ENCODE measurements around the gene POLR3C.
"Not testable (repeated sequence)": the region's sequence is repeated elsewhere in the genome, so short reads cannot be mapped to it uniquely, and the experiment has no call there.

The POLR3C gene

DNA sequence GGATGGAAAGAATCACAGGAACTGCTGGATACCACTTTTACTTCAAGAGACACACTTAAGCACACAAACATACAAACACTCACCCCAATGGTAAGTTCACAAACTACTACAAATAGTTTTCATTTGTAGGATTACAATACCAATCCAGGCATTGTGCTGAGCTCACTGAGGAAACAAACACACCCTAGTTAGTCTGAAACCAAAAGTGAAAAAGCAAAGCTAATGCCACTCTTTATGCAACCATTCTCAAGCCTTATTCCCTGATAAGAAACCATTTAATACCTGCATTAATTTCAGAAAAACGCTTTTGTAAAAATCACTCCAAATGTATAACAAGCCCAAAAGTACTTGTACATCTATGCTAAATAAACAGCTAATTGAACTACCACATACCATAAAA lies 38.5 kb upstream of the POLR3C start:
- no peak for DNase-seq (ENCODE audit: low read depth)
- H3K4me3 ChIP-seq (ENCODE audit: low read depth, low read length) = no peak overlapping the region
- TF ChIP-seq, protein P1, sequence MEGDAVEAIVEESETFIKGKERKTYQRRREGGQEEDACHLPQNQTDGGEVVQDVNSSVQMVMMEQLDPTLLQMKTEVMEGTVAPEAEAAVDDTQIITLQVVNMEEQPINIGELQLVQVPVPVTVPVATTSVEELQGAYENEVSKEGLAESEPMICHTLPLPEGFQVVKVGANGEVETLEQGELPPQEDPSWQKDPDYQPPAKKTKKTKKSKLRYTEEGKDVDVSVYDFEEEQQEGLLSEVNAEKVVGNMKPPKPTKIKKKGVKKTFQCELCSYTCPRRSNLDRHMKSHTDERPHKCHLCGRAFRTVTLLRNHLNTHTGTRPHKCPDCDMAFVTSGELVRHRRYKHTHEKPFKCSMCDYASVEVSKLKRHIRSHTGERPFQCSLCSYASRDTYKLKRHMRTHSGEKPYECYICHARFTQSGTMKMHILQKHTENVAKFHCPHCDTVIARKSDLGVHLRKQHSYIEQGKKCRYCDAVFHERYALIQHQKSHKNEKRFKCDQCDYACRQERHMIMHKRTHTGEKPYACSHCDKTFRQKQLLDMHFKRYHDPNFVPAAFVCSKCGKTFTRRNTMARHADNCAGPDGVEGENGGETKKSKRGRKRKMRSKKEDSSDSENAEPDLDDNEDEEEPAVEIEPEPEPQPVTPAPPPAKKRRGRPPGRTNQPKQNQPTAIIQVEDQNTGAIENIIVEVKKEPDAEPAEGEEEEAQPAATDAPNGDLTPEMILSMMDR (IDR thresholded peaks at IDR 0.05; ENCODE audit: control insufficient read depth, extremely low read depth, insufficient read depth) = no peak

DNA sequence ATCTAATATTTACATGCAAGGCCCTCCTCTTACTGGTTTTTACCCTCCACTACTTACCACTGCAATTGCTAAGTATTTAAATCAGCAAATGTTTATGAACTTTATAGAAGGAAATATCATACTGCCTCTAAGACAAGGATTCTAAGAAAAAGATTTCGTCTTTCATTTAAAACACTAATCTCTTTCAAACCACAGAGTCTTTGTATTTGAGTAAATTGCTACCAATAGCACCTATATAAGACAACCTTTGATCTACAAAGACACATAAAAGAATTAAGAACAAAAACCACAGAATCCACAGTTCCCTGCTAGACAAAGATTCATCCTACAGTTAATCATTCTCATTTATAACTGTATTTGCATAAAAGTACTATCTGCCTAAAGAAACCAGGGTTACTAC lies 37.7 kb upstream of the POLR3C start:
- TF ChIP-seq, protein P1 (IDR thresholded peaks at IDR 0.05; ENCODE audit: control insufficient read depth, extremely low read depth, insufficient read depth) = no peak
- H3K4me3 ChIP-seq (ENCODE audit: low read depth, low read length) = no peak overlapping the region
- DNase-seq (ENCODE audit: low read depth) = no peak

DNA sequence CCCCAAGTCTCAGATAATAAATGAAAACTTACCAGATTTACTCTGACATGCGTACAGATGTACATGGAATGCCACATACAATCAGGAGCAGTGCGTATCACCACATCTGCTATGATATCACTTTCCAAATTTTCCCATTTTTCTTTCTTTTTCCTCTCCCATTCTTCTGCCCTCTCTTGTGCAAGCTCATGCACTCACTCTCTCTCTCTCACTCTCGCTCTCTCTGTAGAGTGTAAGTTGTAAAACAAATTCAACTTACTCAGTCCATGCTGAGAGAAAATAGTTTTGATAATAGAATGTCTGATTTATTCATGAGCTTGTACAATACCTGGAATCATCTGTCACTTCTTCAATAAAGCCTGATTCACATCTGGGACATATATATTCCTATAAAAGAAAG lies 35.4 kb upstream of the POLR3C start:
- no peak for DNase-seq (ENCODE audit: low read depth)
- no peak overlapping the region for H3K4me3 ChIP-seq (ENCODE audit: low read depth, low read length)
- TF ChIP-seq, protein P1 (IDR thresholded peaks at IDR 0.05; ENCODE audit: control insufficient read depth, extremely low read depth, insufficient read depth) = no peak

DNA sequence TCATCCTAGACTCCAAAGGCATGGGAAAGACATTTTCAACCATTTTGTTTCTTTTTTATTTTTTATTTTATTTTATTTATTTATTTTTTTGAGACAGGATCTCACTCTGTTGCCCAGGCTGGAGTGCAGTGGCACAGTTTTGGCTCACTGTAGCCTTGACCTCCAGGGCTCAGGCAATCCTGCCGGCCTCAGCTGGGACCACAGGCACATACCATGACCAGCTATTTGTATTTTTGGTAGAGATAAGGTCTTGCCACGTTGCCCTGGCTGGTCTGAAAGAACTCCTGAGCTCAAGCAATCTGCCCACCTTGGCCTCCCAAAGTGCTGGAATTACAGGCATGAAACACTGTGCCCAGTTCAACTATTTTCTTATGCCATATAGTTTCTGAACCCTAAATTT lies 32.1 kb upstream of the POLR3C start:
- DNase-seq (ENCODE audit: low read depth); H3K4me3 ChIP-seq (ENCODE audit: low read depth, low read length): not testable (repeated sequence)

DNA sequence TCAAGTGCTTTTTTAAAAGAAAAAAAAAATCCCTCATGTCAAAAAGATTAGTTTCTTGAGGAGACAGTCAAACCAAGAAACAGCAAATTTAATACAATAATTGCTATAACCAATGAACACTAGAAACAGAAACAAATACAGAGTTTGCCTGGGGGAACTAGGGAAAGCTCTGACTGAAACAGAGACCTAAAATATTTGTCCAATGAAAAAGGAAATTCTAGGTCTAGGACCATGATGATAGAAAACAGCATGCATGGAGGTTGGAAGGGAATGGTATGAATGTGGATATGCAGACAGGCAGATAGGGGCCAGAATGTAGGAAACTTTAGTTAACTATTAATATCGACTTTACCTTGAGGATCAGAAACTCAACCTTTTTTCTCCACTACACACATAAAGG lies 31.5 kb upstream of the POLR3C start:
- no peak overlapping the region for H3K4me3 ChIP-seq (ENCODE audit: low read depth, low read length)
- TF ChIP-seq, protein P1 (IDR thresholded peaks at IDR 0.05; ENCODE audit: control insufficient read depth, extremely low read depth, insufficient read depth) = no peak
- DNase-seq (ENCODE audit: low read depth) = no peak

DNA sequence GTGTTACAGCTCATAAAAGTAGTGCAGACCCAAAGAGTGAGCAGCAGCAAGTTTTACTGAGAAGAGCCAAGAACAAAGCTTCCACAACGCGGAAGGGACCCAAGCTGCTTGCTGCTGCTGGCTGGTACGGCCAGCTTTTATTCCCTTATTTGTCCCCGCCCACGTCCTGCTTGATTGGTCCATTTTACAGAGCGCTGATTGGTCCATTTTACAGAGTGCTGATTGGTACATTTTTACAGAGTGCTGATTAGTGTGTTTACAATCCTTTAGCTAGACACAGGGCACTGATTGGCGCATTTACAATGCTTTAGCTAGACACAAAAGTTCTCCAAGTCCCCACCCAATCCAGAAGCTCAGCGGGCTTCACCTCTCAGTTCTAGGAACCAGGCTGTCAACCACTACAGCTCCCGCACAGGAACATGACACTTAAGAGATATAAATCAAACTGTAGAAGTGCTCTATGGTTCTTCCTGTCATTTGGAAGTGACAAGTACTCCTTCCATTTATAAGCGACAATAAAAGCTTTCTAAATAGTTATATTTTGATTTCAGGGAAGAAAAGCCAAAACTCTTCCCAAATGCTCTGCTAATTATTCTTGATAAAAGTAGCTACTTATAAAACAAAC lies 28.6 kb upstream of the POLR3C start:
- TF ChIP-seq, protein P1 (IDR thresholded peaks at IDR 0.05; ENCODE audit: control insufficient read depth, extremely low read depth, insufficient read depth) = no peak
- DNase-seq (ENCODE audit: low read depth) = no peak
- no peak overlapping the region for H3K4me3 ChIP-seq (ENCODE audit: low read depth, low read length)

DNA sequence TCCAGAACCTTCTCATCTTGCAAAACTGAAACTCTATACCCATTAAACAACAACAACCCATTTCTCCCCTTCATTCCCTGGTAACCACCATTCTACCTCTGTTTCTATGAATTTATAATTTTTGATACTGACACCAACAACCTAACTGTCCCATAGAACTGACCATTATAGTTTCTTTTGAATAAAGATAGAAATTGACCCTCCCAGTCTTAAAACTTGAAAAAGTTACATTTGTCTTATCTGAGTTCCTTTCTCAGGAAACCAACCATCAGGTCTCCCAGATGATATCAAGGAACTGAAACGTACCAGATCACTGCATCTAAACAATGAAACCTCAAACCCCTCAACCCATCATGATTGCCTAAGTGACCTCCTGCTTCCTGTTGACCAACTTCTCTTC lies 27.2 kb upstream of the POLR3C start:
- no peak overlapping the region for H3K4me3 ChIP-seq (ENCODE audit: low read depth, low read length)
- DNase-seq (ENCODE audit: low read depth) = no peak
- TF ChIP-seq, protein P1 (IDR thresholded peaks at IDR 0.05; ENCODE audit: control insufficient read depth, extremely low read depth, insufficient read depth) = no peak

All from LNCaP clone FGC (cell line).